CMK (cell line): ENCODE data around the gene FAM193B.
"Not testable (repeated sequence)": the region's sequence is repeated elsewhere in the genome, so short reads cannot be mapped to it uniquely, and the experiment has no call there.

Source experiments
- DNase-seq: peaks from one replicate; pipeline ENCODE4 v3.0.0-alpha.2; 2010; ENCODE audit warnings: low read depth

FAM193B gene

DNA sequence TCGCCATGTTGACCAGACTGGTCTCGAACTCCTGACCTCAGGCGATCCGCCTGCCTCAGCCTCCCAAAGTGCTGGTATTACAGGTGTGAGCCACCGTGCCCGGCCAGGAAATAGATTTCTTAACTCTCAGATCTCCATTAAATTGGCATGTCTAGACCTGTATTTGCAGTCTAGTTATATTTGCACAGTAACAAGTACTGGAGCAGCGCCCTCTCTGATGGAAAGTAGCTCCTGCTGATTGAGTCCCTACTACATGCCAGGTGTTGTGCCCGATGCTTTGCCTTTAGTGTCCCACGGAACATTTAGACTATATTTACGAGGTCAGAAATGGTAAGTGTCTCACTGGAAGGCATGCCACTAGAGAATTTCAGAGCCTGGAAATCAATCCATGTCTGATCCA is 21.8 kb upstream of the FAM193B start:
- DNase-seq = no peak

- DNase-seq = no peak
These were observed 21.1 kb upstream of the FAM193B start for GRCh38 chr5:177575488-177575887.

GRCh38 chr5:177569894-177570293 is 15.5 kb upstream of the FAM193B start:
- DNase-seq = no peak

- no peak for DNase-seq
These were observed 14.0 kb upstream of the FAM193B start for GRCh38 chr5:177568326-177568725.

GRCh38 chr5:177565046-177565445 is 10.7 kb upstream of the FAM193B start:
- DNase-seq = no peak

GRCh38 chr5:177559446-177559941 is 5.1 kb upstream of the FAM193B start:
- DNase-seq = not testable (repeated sequence)

- DNase-seq = no peak
These were observed 3.4 kb upstream of the FAM193B start for GRCh38 chr5:177557796-177558195.

DNA sequence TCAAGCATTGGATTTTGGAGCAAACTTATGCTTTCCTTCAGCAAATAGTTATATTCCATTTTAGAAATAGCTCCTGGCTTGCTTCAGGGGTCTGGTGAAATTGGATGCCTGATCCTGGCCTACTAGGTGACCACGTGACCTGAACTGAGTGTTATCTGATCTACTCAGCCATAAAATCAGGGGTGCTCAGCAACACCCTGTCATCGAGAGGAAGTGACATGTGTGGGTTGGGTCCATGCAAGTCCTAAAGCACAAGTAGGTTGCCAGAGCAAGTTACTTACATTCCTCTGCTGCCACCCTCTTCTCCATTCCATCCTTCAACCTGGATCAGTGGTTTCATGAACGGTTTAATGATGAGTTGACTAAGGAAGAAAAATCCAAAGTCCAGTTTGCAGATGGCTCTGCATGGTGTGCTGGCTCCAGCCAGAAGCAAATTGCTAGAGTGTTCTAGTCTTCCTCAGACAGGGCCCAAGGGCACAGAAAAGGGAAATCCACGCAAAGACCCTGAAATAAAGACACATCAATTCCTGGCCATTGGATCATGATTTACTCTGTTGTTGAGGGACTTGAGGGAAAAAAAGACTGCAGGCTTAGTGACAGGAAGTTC is 2.8 kb upstream of the FAM193B start:
- no peak for DNase-seq

DNA sequence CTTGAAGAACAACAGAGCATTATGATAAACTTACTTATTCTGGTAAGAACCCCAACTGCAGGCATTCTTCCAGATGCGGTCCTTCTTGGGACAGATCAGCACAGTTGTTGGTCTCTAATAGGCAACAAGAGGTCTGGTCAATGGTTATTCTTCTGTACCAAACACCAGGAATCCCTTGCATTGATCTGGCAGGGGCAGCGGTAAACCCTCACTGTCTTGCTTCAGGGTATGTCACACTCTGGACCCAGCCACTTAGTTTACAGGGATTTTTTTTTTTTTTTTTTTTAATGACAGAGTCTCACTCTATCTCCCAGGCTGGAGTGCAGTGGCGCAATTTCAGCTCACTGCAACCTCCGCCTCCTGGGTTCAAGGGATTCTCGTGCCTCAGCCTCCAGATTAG is 1.3 kb upstream of the FAM193B start:
- DNase-seq = no peak

DNA sequence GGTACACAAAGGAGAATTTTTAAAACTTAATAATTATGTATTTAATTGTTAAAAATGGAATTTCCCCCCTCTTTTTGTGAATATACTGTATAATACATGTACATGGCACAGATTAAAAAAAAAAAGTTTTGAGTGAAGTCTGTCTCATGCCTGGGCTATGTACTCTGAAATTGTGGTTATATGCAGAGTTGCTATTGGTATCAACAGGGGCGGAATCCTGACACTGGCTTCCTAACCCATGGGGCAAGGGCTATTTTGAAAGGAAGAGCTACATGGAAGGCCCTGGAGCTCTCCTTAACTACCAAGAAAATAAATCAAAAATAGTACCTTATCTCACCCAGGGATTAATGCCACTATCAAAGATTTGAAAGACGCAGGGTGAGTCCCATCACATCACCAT is 865 bp upstream of the FAM193B start:
- no peak for DNase-seq

- DNase-seq = no peak
These were observed 513 bp downstream of the FAM193B start for GRCh38 chr5:177553671-177554429.

DNA sequence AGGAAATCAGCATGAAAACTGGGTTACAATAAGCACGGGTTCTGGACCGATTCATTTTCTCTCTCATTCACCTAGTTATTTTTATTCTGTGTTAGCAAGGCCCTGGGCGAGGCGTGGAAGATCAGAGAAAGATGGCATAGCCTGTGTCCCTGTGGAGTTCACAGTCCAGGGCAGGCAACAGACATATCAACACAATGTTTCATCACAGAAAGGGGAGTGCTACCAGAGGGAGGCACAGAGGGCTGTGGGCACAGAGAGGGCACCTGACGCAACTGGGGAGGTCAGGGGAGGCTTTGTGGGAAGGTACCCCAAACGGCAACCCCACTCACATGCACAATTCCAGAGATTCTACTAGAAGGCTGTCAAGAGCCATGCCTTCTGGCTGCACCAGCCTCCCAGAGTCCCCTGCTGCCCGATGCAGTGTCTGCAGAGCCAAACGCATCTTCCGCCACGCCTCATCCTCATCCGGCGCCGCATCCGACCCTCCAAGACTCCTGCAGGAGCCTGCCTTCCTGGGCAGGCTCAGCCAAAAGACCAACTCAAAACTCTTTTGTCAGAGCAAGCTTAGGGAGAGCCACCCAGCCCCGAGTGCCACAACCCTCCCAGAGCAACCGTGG is 1.4 kb downstream of the FAM193B start:
- no peak for DNase-seq

DNA sequence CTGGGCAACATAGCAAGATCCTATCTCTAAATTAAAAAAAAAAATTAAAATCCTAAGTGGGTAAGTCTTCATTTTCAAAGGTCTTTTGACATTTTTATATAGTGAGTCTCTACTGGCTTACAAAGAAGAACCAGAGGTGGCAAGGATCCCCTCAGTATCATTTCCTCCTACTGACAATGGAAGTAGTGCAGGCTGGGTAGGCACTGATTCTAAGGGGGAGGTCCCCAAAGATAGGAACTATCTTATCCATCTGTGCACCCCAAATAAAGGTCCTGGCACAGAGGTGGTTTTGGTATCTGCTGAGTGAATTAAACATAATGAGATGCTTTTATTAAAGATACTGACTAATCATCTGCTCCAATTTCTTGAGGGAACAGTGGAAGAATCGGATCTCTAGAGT is 4.2 kb downstream of the FAM193B start:
- no peak for DNase-seq

DNA sequence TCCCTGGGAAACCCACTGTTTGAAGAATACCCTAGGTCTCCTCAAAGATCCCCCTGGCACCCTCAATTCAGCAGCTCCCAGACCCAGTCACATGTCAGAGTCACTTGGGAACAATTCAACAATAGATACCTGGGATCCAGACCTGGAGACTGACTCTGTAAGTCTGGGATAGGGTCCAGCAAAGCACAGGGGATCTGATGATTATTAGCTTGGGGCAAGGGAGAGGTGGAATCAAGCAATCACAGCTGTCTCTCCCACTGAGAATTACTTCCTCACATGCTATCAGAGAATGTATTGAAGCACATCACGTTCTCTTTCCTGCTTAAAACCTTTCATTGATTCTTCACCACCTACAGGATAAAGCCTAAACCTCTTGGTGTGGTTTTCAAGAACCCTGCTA is 5.9 kb downstream of the FAM193B start:
- no peak for DNase-seq

- no peak for DNase-seq
These were observed 6.6 kb downstream of the FAM193B start for GRCh38 chr5:177547736-177548135.

DNA sequence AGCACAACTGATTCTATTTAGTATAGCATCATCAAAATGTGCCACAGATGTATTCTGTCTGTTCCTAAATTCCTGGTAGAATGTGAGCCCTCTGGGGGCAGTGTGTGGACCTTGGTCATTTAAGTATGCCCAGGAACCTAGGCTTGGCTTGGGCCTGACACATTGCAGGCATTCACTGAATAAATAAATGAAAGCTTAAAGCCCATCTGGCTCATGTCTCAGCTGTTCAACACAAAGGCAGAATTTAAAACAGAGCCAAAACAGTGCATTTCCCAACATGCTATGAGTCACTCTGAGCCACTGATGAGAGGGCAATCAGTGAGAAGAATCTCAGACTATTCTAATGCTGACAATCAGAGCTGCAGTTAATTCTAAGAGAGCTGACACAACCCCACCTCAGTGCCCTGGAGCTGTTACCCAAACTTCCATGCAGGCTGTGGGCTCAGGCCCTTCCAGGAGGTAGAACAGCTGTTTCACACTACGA is 8.1 kb downstream of the FAM193B start:
- DNase-seq = no peak

GRCh38 chr5:177545487-177546257 is 8.7 kb downstream of the FAM193B start:
- no peak for DNase-seq

GRCh38 chr5:177542816-177543465 is 11.4 kb downstream of the FAM193B start:
- no peak for DNase-seq

DNA sequence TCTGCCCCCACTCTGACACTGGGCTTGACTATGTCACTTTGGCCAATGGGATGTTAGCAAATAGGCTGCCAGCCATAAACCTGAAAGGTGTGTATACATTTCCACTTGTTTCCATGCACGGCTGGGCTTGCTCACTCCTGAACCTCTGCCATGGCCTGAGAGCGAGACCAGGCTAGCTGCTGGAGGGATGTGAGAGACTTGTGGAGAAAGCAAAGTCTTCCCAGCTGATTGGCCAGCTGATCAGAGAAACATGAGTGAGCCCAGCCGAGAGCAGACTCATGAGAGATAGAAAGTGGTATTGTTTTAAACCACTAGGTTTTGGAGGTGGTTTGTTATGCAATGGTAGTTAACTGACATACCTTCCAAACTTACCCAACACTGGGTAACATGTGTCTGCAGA is 13.9 kb downstream of the FAM193B start:
- no peak for DNase-seq

GRCh38 chr5:177539411-177539810 is 15.0 kb downstream of the FAM193B start:
- no peak for DNase-seq

DNA sequence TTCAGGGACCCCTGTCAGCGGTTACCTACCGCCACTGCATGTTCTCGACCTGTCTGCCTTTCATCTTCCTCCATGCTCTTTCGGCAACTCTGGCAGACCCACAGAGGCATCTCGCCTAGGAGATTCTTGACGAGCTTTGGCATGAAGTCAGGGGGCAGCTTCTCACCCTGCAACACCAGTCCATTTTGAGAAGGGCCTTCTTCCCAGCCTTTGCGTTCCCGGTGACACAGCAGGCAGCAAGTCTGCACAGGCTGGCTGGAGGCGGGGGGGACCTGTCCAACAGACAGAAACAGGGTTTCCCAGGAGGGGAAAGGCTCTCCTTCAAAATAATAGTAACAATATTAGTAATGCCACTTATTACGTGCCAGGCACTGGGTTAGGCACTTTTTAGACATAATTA is 15.5 kb downstream of the FAM193B start:
- no peak for DNase-seq
